CD4-positive, CD25-positive, alpha-beta regulatory T cell (primary cell): Measurements from ENCODE around the gene NBEA. TPM values are rescaled to one million over a fixed set of nuclear protein-coding genes. Genes with fewer than 3 reads are reported as not detected.
A peak's percentile ranks its signal among the peaks of the same experiment; 100 is the strongest.

ENCODE experiments used
- ATAC-seq, 2 donors: fragments of 150-1000 bp; cut with Tn5 transposase; one replicate each; pipeline ENCODE4 v1.10.0; 2021; ENCODE audit warnings: low read depth in 2 of 2, moderate number of reproducible peaks in 2 of 2, moderate library complexity in 1 of 2
- DNase-seq, 3 donors: peaks; one replicate each; pipeline versions ENCODE4 v3.0.0 to v3.0.0-alpha.2; 2012 to 2022; ENCODE audit warnings: mixed read lengths in 1 of 3
- H3K27ac ChIP-seq: one replicate; pipeline ENCODE4 v1.7.0; 2013; ENCODE audit warnings: mild to moderate bottlenecking, low read length; ENCODE audit not compliant: insufficient read depth, poor library complexity, severe bottlenecking
- H3K27me3 ChIP-seq: one replicate; pipeline ENCODE4 v1.7.0; 2013; ENCODE audit warnings: low read length; ENCODE audit not compliant: control insufficient read depth, insufficient read depth
- H3K36me3 ChIP-seq: one replicate; pipeline ENCODE4 v1.7.0; 2013; ENCODE audit warnings: mild to moderate bottlenecking, low read length, moderate library complexity; ENCODE audit not compliant: control insufficient read depth, insufficient read depth
- H3K4me1 ChIP-seq: 2 replicates; pipeline ENCODE4 v1.7.0; 2013; ENCODE audit warnings: mild to moderate bottlenecking, low read length; ENCODE audit not compliant: insufficient read depth, control insufficient read depth, poor library complexity, severe bottlenecking
- H3K4me3 ChIP-seq: one replicate; pipeline ENCODE4 v1.7.0; 2013; ENCODE audit warnings: low read depth, mild to moderate bottlenecking, low read length, moderate library complexity
- H3K9me3 ChIP-seq, 2 experiments: 1 replicate in 1 of 2; 2 replicates in 1 of 2; pipeline ENCODE4 v1.7.0; 2013; ENCODE audit warnings: low read length in 2 of 2, mild to moderate bottlenecking in 1 of 2, moderate library complexity in 1 of 2; ENCODE audit not compliant: control insufficient read depth in 2 of 2
- H3K27ac Mint-ChIP-seq, 3 donors: one replicate each; pipeline ENCODE4 v1.8.0; 2020 to 2022; ENCODE audit warnings: mild to moderate bottlenecking in 3 of 3, mixed read lengths in 3 of 3, moderate library complexity in 2 of 3
- H3K27me3 Mint-ChIP-seq: one replicate; pipeline ENCODE4 v1.8.0; 2022; ENCODE audit warnings: mild to moderate bottlenecking, mixed read lengths
- H3K36me3 Mint-ChIP-seq: one replicate; pipeline ENCODE4 v1.8.0; 2020; ENCODE audit warnings: mixed read lengths
- H3K4me1 Mint-ChIP-seq, 4 donors: one replicate each; pipeline ENCODE4 v1.8.0; 2020 to 2022; ENCODE audit warnings: mixed read lengths in 4 of 4, mild to moderate bottlenecking in 1 of 4
- H3K4me3 Mint-ChIP-seq, 4 donors: one replicate each; pipeline ENCODE4 v1.8.0; 2020 to 2022; ENCODE audit warnings: mild to moderate bottlenecking in 4 of 4, mixed read lengths in 4 of 4, moderate library complexity in 3 of 4
- H3K9me3 Mint-ChIP-seq, 7 donors: one replicate each; pipeline ENCODE4 v1.8.0; 2020 to 2022; ENCODE audit warnings: mixed read lengths in 7 of 7, mild to moderate bottlenecking in 3 of 7, moderate library complexity in 2 of 7
- polyA plus RNA-seq, 4 donors: library from polyadenylated mRNA; unstranded; fragments of 300-500 nt; fragmentation: Illumina TruSeq; gene quantifications; one replicate each; pipeline ENCODE4 v1.2.3, GENCODE V29; 2021
- total RNA-seq: library from RNA; stranded (reverse); gene quantifications from one replicate; pipeline ENCODE4 v1.2.3, GENCODE V29; 2022

Gene NBEA
- total and polyA plus RNA-seq, 5 donors from 2014 or later = 0.02 to 1.1 (median 0.30) TPM

- H3K9me3 Mint-ChIP-seq = peaks cover 0 to 3% (median 0%) of the 10 kb centered on the region in 7 donors
- DNase-seq = no peak
- Histone ChIP-seq H3K27ac (no peak overlapping the region), H3K27me3 (no peaks in the 10 kb centered on the region), H3K4me1 (no peaks in the 10 kb centered on the region), H3K4me3 (no peak overlapping the region), H3K9me3 (no peaks in the 10 kb centered on the region), H3K36me3 (no peaks in the 10 kb centered on the region)
- no peak overlapping the region for H3K4me3 Mint-ChIP-seq
- H3K27me3 Mint-ChIP-seq = no peaks in the 10 kb centered on the region
- no peak for ATAC-seq
- H3K36me3 Mint-ChIP-seq = no peaks in the 10 kb centered on the region
- H3K27ac Mint-ChIP-seq = no peak overlapping the region
- no peaks in the 10 kb centered on the region for H3K4me1 Mint-ChIP-seq
Observed at GRCh38 chr13:35603593-35604285, 661.7 kb downstream of the NBEA start.

GRCh38 chr13:35614666-35615065 is 672.6 kb downstream of the NBEA start:
- H3K27ac Mint-ChIP-seq = no peak overlapping the region
- Histone ChIP-seq H3K9me3 (no peaks in the 10 kb centered on the region), H3K4me1 (no peaks in the 10 kb centered on the region), H3K27ac (no peak overlapping the region), H3K36me3 (no peaks in the 10 kb centered on the region), H3K4me3 (no peak overlapping the region), H3K27me3 (no peaks in the 10 kb centered on the region)
- H3K4me3 Mint-ChIP-seq = no peak overlapping the region
- peaks cover 0 to 4% (median 0%) of the 10 kb centered on the region in 7 donors for H3K9me3 Mint-ChIP-seq
- no peaks in the 10 kb centered on the region for H3K36me3 Mint-ChIP-seq
- ATAC-seq (no peak), DNase-seq (no peak)
- no peaks in the 10 kb centered on the region for H3K4me1 Mint-ChIP-seq
- no peaks in the 10 kb centered on the region for H3K27me3 Mint-ChIP-seq

GRCh38 chr13:35617420-35617819 is 675.4 kb downstream of the NBEA start:
- Mint-ChIP-seq H3K27ac (no peak overlapping the region), H3K27me3 (no peaks in the 10 kb centered on the region), H3K9me3 (peaks cover 0 to 4% (median 0%) of the 10 kb centered on the region in 7 donors), H3K4me3 (no peak overlapping the region), H3K4me1 (peaks cover 0 to 7% (median 0%) of the 10 kb centered on the region in 4 donors), H3K36me3 (no peaks in the 10 kb centered on the region)
- Histone ChIP-seq H3K4me1 (no peaks in the 10 kb centered on the region), H3K27me3 (no peaks in the 10 kb centered on the region), H3K4me3 (no peak overlapping the region), H3K9me3 (no peaks in the 10 kb centered on the region), H3K27ac (no peak overlapping the region), H3K36me3 (no peaks in the 10 kb centered on the region)
- ATAC-seq (no peak), DNase-seq (no peak)

- Histone ChIP-seq H3K27ac (no peak overlapping the region), H3K27me3 (no peaks in the 10 kb centered on the region), H3K9me3 (no peaks in the 10 kb centered on the region), H3K36me3 (no peaks in the 10 kb centered on the region), H3K4me3 (no peak overlapping the region), H3K4me1 (no peaks in the 10 kb centered on the region)
- DNase-seq (no peak), ATAC-seq (no peak)
- peaks cover 0 to 4% (median 0%) of the 10 kb centered on the region in 7 donors for H3K9me3 Mint-ChIP-seq
- H3K36me3 Mint-ChIP-seq = no peaks in the 10 kb centered on the region
- H3K27me3 Mint-ChIP-seq = no peaks in the 10 kb centered on the region
- H3K4me3 Mint-ChIP-seq = no peak overlapping the region
- no peak overlapping the region for H3K27ac Mint-ChIP-seq
- peaks cover 0 to 7% (median 0%) of the 10 kb centered on the region in 4 donors for H3K4me1 Mint-ChIP-seq
Observed at GRCh38 chr13:35618565-35619083, 676.6 kb downstream of the NBEA start.

- no peak for ATAC-seq
Observed at GRCh38 chr13:35621989-35622388, 679.9 kb downstream of the NBEA start.

GRCh38 chr13:35629026-35629425 is 687.0 kb downstream of the NBEA start:
- DNase-seq = no peak
- no peaks in the 10 kb centered on the region for H3K27me3 Mint-ChIP-seq
- Histone ChIP-seq H3K4me3 (no peak overlapping the region), H3K4me1 (no peaks in the 10 kb centered on the region), H3K27ac (no peak overlapping the region), H3K27me3 (no peaks in the 10 kb centered on the region), H3K36me3 (no peaks in the 10 kb centered on the region), H3K9me3 (no peaks in the 10 kb centered on the region)
- peaks cover 0 to 2% (median 0%) of the 10 kb centered on the region in 7 donors for H3K9me3 Mint-ChIP-seq
- no peak overlapping the region for H3K27ac Mint-ChIP-seq
- H3K4me3 Mint-ChIP-seq = no peak overlapping the region
- H3K4me1 Mint-ChIP-seq = no peaks in the 10 kb centered on the region
- ATAC-seq = no peak
- no peaks in the 10 kb centered on the region for H3K36me3 Mint-ChIP-seq

More at GRCh38 chr13:35621989-35622388, 679.9 kb downstream of the NBEA start:
- Histone ChIP-seq H3K4me1 (no peaks in the 10 kb centered on the region), H3K4me3 (no peak overlapping the region), H3K27ac (no peak overlapping the region), H3K27me3 (no peaks in the 10 kb centered on the region), H3K9me3 (no peaks in the 10 kb centered on the region), H3K36me3 (no peaks in the 10 kb centered on the region)
- Mint-ChIP-seq H3K27me3 (no peaks in the 10 kb centered on the region), H3K4me3 (no peak overlapping the region), H3K4me1 (peaks cover 0 to 7% (median 0%) of the 10 kb centered on the region in 4 donors), H3K9me3 (peaks cover 0 to 3% (median 0%) of the 10 kb centered on the region in 7 donors), H3K27ac (peak overlapping the region in 2 of 3 donors; percentile 18 to 50), H3K36me3 (no peaks in the 10 kb centered on the region)
- DNase-seq = peak in 1 of 3 donors; percentile 74

GRCh38 chr13:35630551-35631275 is 688.6 kb downstream of the NBEA start:
- no peak for ATAC-seq
- Histone ChIP-seq H3K27ac (no peak overlapping the region), H3K4me1 (no peaks in the 10 kb centered on the region), H3K9me3 (no peaks in the 10 kb centered on the region), H3K4me3 (no peak overlapping the region), H3K36me3 (no peaks in the 10 kb centered on the region), H3K27me3 (no peaks in the 10 kb centered on the region)
- Mint-ChIP-seq H3K27ac (no peak overlapping the region), H3K36me3 (no peaks in the 10 kb centered on the region), H3K9me3 (peaks cover 0 to 2% (median 0%) of the 10 kb centered on the region in 7 donors), H3K27me3 (no peaks in the 10 kb centered on the region), H3K4me1 (no peaks in the 10 kb centered on the region), H3K4me3 (no peak overlapping the region)
- peak in 1 of 3 donors; percentile 30 for DNase-seq
